Stimulated activated CD4-positive, alpha-beta T cell treated with anti-CD3 and anti-CD28 coated beads, Interleukin-12 subunit alpha, Interleukin-12 subunit beta, amount 100 ng/mL, for 48 hours (primary cell): ENCODE measurements around the gene MRPL47.
"Not testable (repeated sequence)": the region's sequence is repeated elsewhere in the genome, so short reads cannot be mapped to it uniquely, and the experiment has no call there.

Experiments
- DNase-seq, 3 donors: peaks; one replicate each; pipeline ENCODE4 v3.0.0-alpha.2; 2020; ENCODE audit warnings: low read depth in 2 of 3, low spot score in 1 of 3

Gene MRPL47

GRCh38 chr3:179604321-179605078, at the start of gene MRPL47, which contains the start of gene NDUFB5:
Gene MRPL47 (minus strand): TSS chr3:179604638. CDS start chr3:179604624, 14 bp downstream.
Gene NDUFB5 (plus strand): TSS chr3:179604794. CDS start chr3:179604816, 22 bp downstream.
- DNase-seq: peak; percentile 85 to 87 (median 86)

DNA sequence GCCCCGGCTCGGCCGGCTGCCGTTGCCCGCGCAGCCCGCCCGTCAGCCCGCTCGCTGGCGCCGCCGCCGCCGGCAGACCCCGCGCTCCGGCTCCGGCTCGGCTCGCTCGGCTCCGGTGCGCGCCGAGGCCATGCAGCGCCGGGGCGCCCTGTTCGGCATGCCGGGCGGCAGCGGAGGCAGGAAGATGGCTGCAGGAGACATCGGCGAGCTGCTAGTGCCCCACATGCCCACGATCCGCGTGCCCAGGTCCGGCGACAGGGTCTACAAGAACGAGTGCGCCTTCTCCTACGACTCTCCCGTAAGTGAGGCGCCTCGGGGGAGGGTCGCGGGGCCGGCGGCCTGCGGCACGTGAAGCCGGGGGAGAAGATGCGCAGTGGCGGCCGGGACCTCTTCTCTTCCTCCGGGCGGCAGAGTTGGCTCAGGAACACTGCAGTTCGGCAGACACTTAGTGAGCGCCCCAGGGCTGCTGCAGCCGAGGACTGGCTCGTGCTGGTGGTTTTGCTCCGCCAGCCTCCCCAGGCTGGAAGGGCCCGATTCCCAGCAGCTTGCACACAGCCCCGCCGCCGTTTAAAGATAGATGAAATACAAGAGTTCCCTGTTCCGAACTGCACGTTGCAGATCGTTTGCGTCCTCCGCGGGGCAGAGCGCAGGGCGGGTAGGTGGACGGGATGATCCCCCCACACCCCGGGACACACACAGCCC, 48.8 kb upstream of the MRPL47 start:
- peak; percentile 40 to 50 (median 45) for DNase-seq

GRCh38 chr3:179652447-179653095, 48.1 kb upstream of the MRPL47 start, which contains the start of gene USP13:
Gene USP13 (plus strand): TSS chr3:179653040. CDS start chr3:179653226, 186 bp downstream.
- peak; percentile 24 to 32 (median 31) for DNase-seq

- no peak for DNase-seq
Observed at GRCh38 chr3:179651687-179652446, 47.4 kb upstream of the MRPL47 start.

DNA sequence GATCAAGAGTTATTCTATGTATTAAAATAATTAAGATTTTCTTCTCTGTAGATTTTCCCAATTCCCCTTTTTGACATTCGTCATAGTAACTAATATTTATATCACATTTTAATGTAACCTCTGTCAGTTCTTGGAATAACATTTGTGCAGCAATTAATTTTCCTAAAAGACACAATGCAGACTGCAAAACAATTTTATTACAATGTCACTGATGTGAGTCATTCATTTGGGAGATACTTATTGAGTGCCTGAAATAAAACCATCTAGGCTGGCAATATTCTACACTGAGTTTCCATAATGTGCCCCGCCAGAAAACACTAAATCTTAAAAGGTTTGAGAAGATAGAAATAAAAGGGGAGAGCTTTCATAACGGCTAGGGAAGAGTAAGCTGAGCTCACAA, 41.7 kb upstream of the MRPL47 start:
- no peak for DNase-seq

DNA sequence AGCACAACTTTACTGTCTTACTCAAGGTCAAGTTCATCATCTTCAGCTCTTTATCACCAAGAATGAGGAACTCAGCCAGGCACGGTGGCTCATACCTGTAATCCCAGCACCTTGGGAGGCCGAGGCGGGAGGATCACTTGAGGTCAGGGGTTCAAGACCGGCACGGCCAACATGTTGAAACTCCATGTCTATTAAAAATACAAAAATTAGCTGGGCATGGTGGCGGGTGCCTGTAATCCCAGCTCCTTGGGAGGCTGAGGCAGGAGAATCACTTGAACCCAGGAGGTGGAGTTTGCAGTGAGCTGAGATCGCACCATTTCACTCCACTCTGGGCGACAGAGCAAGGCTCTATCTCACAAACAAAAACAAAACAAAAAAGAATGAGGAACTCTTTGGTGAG, 39.4 kb upstream of the MRPL47 start:
- DNase-seq: not testable (repeated sequence)

GRCh38 chr3:179642871-179643270, 38.4 kb upstream of the MRPL47 start:
- no peak for DNase-seq

DNA sequence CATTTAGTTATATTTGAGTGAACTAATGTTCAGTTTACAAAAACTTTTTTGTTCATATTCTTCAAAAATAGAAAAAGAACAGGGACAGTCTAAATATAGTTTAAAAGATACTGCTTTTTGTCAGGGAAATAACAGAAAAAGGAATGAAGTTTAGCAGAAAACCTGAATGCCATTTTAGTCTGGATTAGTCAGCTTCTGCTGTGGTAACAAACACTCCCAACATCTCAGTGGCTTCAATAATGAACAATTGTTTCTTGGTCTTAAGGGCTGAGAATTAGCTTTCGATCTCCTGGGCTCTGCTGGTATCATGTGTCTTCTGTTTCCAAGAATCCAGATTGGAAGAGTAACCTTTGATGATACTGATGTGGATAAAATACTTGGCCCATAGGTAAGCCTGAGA, 36.0 kb upstream of the MRPL47 start:
- DNase-seq: no peak

GRCh38 chr3:179630753-179631451, 26.5 kb upstream of the MRPL47 start:
- no peak for DNase-seq

GRCh38 chr3:179624451-179624850, 20.0 kb upstream of the MRPL47 start:
- no peak for DNase-seq

GRCh38 chr3:179622023-179622422, 17.6 kb upstream of the MRPL47 start:
- DNase-seq: no peak

DNA sequence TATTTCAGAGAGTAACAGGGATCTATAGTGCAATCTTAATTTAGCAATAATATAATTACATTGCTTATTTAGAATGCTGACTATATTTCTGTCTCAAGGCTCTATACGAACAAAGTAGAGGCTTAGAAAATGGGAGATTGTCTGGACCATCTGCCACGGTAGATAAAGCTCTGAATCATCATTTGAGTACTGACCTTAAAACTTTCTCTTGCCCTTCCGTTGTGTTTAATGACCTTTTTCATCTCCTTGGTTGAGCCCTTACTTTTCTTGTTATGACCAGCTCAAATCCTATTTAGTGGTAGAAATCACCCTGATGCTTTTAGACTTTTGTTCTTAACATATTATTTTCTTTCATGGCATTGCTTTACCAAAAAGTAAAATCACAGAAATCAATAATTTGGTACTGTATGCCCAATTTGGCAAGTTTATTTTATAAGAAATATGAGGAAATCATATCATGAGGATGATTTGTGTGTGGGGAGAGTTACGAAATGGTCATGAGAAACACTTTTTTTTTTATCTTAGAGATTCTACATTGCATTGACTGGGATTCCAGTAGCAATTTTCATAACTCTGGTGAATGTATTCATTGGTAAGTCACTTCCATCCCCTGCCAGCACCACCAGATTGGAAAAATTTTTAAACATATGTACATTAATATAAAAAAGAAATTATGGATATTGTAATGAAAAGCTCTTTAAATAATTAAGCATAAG, 11.2 kb upstream of the MRPL47 start:
- no peak for DNase-seq

GRCh38 chr3:179613807-179614206, 9.4 kb upstream of the MRPL47 start:
- DNase-seq: no peak

GRCh38 chr3:179610066-179610465, 5.6 kb upstream of the MRPL47 start:
- DNase-seq: no peak

GRCh38 chr3:179608931-179609720, 4.7 kb upstream of the MRPL47 start:
- DNase-seq: peak in 1 of 3 donors; percentile 9

- DNase-seq: no peak
Observed at GRCh38 chr3:179606534-179607085, 2.2 kb upstream of the MRPL47 start.

GRCh38 chr3:179603831-179604230, 607 bp downstream of the MRPL47 start:
- DNase-seq: no peak

GRCh38 chr3:179603321-179603720, 1.1 kb downstream of the MRPL47 start:
- DNase-seq: no peak

- no peak for DNase-seq
Observed at GRCh38 chr3:179599531-179599930, 4.9 kb downstream of the MRPL47 start.
